Mesenchymal stem cell (in vitro differentiated cells and primary cell): ENCODE data around the gene AKR7A2.
A peak's percentile ranks its signal among the peaks of the same experiment; 100 is the strongest.

ENCODE experiments used
- DNase-seq: peaks from one replicate; pipeline ENCODE4 v3.0.0-alpha.2; 2013
- H2AFZ ChIP-seq: one replicate; pipeline ENCODE4 v1.6.1; 2013; ENCODE audit warnings: low read depth, mild to moderate bottlenecking, control low read depth, inconsistent platforms, low read length, moderate library complexity
- H2AK5ac ChIP-seq: 2 replicates; pipeline ENCODE4 v1.6.1; 2013; ENCODE audit warnings: low read length, moderate library complexity, mild to moderate bottlenecking, inconsistent platforms; ENCODE audit not compliant: severe bottlenecking
- H2BK120ac ChIP-seq: one replicate; pipeline ENCODE4 v1.6.1; 2013; ENCODE audit warnings: low read depth, mild to moderate bottlenecking, inconsistent platforms, low read length, moderate library complexity
- H2BK12ac ChIP-seq, 2 experiments: one replicate each; pipeline ENCODE4 v1.6.1; 2013; ENCODE audit warnings: inconsistent platforms in 2 of 2, low read length in 2 of 2, mild to moderate bottlenecking in 2 of 2, moderate library complexity in 2 of 2, control low read depth in 1 of 2
- H2BK15ac ChIP-seq: one replicate; pipeline ENCODE4 v1.6.1; 2013; ENCODE audit warnings: mild to moderate bottlenecking, low read depth, inconsistent platforms; ENCODE audit not compliant: poor library complexity, severe bottlenecking
- H2BK5ac ChIP-seq: 2 replicates; pipeline ENCODE4 v1.6.1; 2013; ENCODE audit warnings: low read depth, mild to moderate bottlenecking, low read length, control low read depth, inconsistent platforms; ENCODE audit not compliant: poor library complexity, severe bottlenecking
- H3K14ac ChIP-seq, 2 experiments: one replicate each; pipeline ENCODE4 v1.6.1; 2013; ENCODE audit warnings: inconsistent platforms in 2 of 2, low read length in 2 of 2, control low read depth in 1 of 2, mild to moderate bottlenecking in 1 of 2, moderate library complexity in 1 of 2
- H3K18ac ChIP-seq, 2 experiments: one replicate each; pipeline ENCODE4 v1.6.1; 2013; ENCODE audit warnings: inconsistent platforms in 2 of 2, low read length in 2 of 2, control low read depth in 1 of 2, low read depth in 1 of 2, mild to moderate bottlenecking in 1 of 2
- H3K23ac ChIP-seq, 2 experiments: one replicate each; pipeline ENCODE4 v1.6.1; 2013; ENCODE audit warnings: inconsistent platforms in 2 of 2, low read length in 2 of 2, mild to moderate bottlenecking in 2 of 2, moderate library complexity in 2 of 2, control low read depth in 1 of 2
- H3K27ac ChIP-seq: 2 replicates; pipeline ENCODE4 v1.5.1; 2013; ENCODE audit warnings: mild to moderate bottlenecking, moderate library complexity, low read length, control low read depth, inconsistent platforms; ENCODE audit not compliant: poor library complexity, severe bottlenecking
- H3K27me3 ChIP-seq, 2 experiments: 2 replicates each; pipeline versions ENCODE4 v1.6.1 to v1.7.0; 2013; ENCODE audit warnings: low read length in 2 of 2, mild to moderate bottlenecking in 2 of 2, moderate library complexity in 2 of 2, control low read depth in 1 of 2, inconsistent platforms in 1 of 2; ENCODE audit not compliant: control insufficient read depth in 1 of 2, insufficient read depth in 1 of 2
- H3K36me3 ChIP-seq, 2 experiments: 2 replicates each; pipeline versions ENCODE4 v1.6.1 to v1.7.0; 2013; ENCODE audit warnings: low read length in 2 of 2, control low read depth in 1 of 2, inconsistent platforms in 1 of 2, low read depth in 1 of 2, mild to moderate bottlenecking in 1 of 2; ENCODE audit not compliant: insufficient read depth in 2 of 2, control insufficient read depth in 1 of 2
- H3K4ac ChIP-seq, 2 experiments: one replicate each; pipeline ENCODE4 v1.6.1; 2013; ENCODE audit warnings: inconsistent platforms in 2 of 2, low read length in 2 of 2, mild to moderate bottlenecking in 2 of 2, moderate library complexity in 2 of 2, control low read depth in 1 of 2, low read depth in 1 of 2
- H3K4me1 ChIP-seq: 2 replicates; pipeline ENCODE4 v1.6.1; 2013; ENCODE audit warnings: low read depth, low read length, control low read depth; ENCODE audit not compliant: control insufficient read depth, insufficient read depth
- H3K4me2 ChIP-seq: 2 replicates; pipeline ENCODE4 v1.6.1; 2013; ENCODE audit warnings: low read length, mild to moderate bottlenecking, inconsistent platforms; ENCODE audit not compliant: poor library complexity, severe bottlenecking
- H3K4me3 ChIP-seq, 2 experiments: 2 replicates each; pipeline versions ENCODE4 v1.5.1 to v1.7.0; 2013; ENCODE audit warnings: low read length in 2 of 2, mild to moderate bottlenecking in 2 of 2, control low read depth in 1 of 2, low read depth in 1 of 2; ENCODE audit not compliant: insufficient read depth in 1 of 2
- H3K79me1 ChIP-seq: replicated peaks from 2 replicates; pipeline ENCODE4 v1.6.1; 2013; ENCODE audit warnings: mild to moderate bottlenecking, control low read depth, low read length, inconsistent platforms; ENCODE audit not compliant: poor library complexity, severe bottlenecking
- H3K9ac ChIP-seq: 2 replicates; pipeline ENCODE4 v1.7.0; 2013; ENCODE audit warnings: mild to moderate bottlenecking, low read length, moderate library complexity
- H3K9me3 ChIP-seq: 2 replicates; pipeline ENCODE4 v1.7.0; 2013; ENCODE audit warnings: mild to moderate bottlenecking, low read length; ENCODE audit not compliant: control insufficient read depth
- H4K8ac ChIP-seq: one replicate; pipeline ENCODE4 v1.6.1; 2013; ENCODE audit warnings: inconsistent platforms, mild to moderate bottlenecking, low read length, moderate library complexity
- H4K91ac ChIP-seq: one replicate; pipeline ENCODE4 v1.6.1; 2013; ENCODE audit warnings: mild to moderate bottlenecking, low read length, inconsistent platforms
- WGBS: methylation state at CpG from one replicate; pipeline ENCODE4 v1.1.7; 2013; ENCODE audit warnings: mixed read lengths; 5-methylcytosine and 5-hydroxymethylcytosine counted together

Gene AKR7A2

GRCh38 chr1:19262047-19262446 is 49.9 kb downstream of the AKR7A2 start:
- H3K4me2 ChIP-seq: no peak overlapping the region
- 97% methylated on average over 5 of the region's 5 CpGs for WGBS
- no peak overlapping the region for H2BK15ac ChIP-seq
- no peaks in the 10 kb centered on the region for H3K27me3 ChIP-seq
- no peak overlapping the region for H4K8ac ChIP-seq
- no peak overlapping the region for H3K23ac ChIP-seq
- H3K18ac ChIP-seq: no peak overlapping the region
- no peak overlapping the region for H3K4ac ChIP-seq
- no peaks in the 10 kb centered on the region for H3K9me3 ChIP-seq
- no peak overlapping the region for H2BK12ac ChIP-seq
- no peak overlapping the region for H2AK5ac ChIP-seq
- H3K27ac ChIP-seq: no peak overlapping the region
- no peak overlapping the region for H3K14ac ChIP-seq
- no peak overlapping the region for H2BK120ac ChIP-seq
- H4K91ac ChIP-seq: no peak overlapping the region
- H3K4me1 ChIP-seq: peaks cover 7% of the 10 kb centered on the region
- H3K79me1 ChIP-seq: peaks cover 8% of the 10 kb centered on the region
- no peak overlapping the region for H3K9ac ChIP-seq
- H3K36me3 ChIP-seq: peaks cover 37 to 38% of the 10 kb centered on the region in 2 experiments
- no peak for DNase-seq
- no peak overlapping the region for H2BK5ac ChIP-seq
- no peak overlapping the region for H3K4me3 ChIP-seq
- no peak overlapping the region for H2AFZ ChIP-seq

DNA sequence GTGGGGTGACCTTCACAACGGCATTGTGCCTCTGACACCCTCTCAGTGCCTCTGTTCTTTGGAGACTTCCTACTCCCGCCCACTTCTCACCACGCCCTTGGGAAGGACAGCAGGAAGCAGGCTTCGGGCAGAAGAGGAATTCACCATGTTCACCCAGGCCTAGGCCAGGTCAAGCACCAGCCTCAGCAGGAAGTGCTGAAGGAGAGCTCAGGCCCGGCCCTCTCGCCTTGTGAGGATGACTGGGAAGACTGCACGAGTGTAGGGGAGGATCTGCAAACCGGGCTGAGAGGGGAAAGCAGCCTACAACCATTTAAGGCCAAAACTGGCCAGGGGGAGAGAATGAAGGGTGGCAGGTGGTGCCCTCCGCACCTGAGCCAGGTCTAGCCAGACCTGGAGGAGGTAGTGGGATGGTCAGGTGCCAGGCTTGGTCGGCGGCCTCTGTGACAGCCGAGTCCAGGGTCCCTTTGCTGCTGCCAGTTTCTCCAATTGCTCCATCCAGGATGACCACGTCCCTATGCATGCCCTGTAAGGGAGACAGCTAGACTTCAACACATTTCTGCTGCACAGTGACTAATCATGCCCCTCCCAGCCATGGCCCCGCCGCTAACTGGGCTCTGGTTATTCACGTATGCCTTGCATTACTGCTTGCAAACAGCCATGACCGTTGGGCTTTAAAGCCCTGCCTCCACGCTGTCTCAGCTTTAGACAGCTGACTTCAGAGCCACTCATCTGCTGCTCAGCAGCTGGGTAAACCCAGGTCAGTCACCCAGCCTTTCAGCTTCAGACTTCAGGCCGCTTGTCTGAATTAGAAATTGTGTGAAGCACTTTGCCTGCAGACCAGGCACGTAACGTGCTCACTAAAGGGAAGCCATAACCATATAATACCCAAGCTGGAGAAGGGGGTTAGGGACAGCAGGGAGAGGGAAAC is 51.5 kb downstream of the AKR7A2 start:
- Histone ChIP-seq H2AK5ac (no peak overlapping the region), H3K4me2 (no peak overlapping the region), H3K4me3 (peak overlapping the region in 1 of 2 experiments; percentile 14), H2BK5ac (no peak overlapping the region), H2BK12ac (no peak overlapping the region), H3K18ac (no peak overlapping the region), H3K79me1 (peaks cover 22% of the 10 kb centered on the region), H3K23ac (no peak overlapping the region), H4K8ac (no peak overlapping the region), H3K36me3 (peaks cover 47 to 53% of the 10 kb centered on the region in 2 experiments), H3K27me3 (no peaks in the 10 kb centered on the region), H3K9ac (peak overlapping the region; percentile 56), H3K4me1 (peaks cover 7% of the 10 kb centered on the region), H3K14ac (no peak overlapping the region), H4K91ac (no peak overlapping the region), H2BK120ac (no peak overlapping the region), H3K27ac (peak overlapping the region; percentile 63), H2AFZ (no peak overlapping the region), H3K9me3 (no peaks in the 10 kb centered on the region), H3K4ac (no peak overlapping the region), H2BK15ac (no peak overlapping the region)
- peak; percentile 62 for DNase-seq
- 84% methylated on average over 20 of the region's 21 CpGs for WGBS

DNA sequence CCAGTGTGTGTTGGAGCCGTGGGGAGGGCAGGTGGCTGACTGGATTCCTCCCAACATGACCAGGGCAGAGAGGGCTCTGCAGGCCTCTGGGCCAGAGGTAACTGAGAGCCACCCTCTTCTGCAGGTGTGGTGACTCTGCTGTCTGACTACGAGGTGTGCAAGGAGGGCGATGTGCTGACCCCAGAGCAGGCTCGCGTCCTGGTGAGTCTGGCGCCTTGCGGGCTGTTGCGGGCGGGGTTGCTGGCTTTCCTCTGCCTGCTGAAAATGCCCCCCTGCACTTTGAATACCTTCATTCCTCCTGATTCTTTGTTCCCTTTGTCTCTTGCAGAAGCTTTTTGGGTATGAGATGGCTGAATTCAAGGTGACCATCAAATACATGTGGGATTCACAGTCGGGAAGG is 53.6 kb downstream of the AKR7A2 start:
- H2BK5ac ChIP-seq: no peak overlapping the region
- H3K9ac ChIP-seq: no peak overlapping the region
- no peak for DNase-seq
- H2BK120ac ChIP-seq: no peak overlapping the region
- whole genome bisulfite sequencing: 97% methylated on average over 8 of the region's 10 CpGs
- H3K79me1 ChIP-seq: peaks cover 28% of the 10 kb centered on the region
- no peak overlapping the region for H4K8ac ChIP-seq
- H3K18ac ChIP-seq: no peak overlapping the region
- no peak overlapping the region for H2AFZ ChIP-seq
- no peak overlapping the region for H3K4me3 ChIP-seq
- peaks cover 54 to 58% of the 10 kb centered on the region in 2 experiments for H3K36me3 ChIP-seq
- no peaks in the 10 kb centered on the region for H3K9me3 ChIP-seq
- H4K91ac ChIP-seq: no peak overlapping the region
- no peak overlapping the region for H3K4me2 ChIP-seq
- H3K4ac ChIP-seq: no peak overlapping the region
- no peak overlapping the region for H2BK15ac ChIP-seq
- no peak overlapping the region for H2BK12ac ChIP-seq
- no peaks in the 10 kb centered on the region for H3K27me3 ChIP-seq
- no peak overlapping the region for H3K27ac ChIP-seq
- H3K14ac ChIP-seq: no peak overlapping the region
- peaks cover 14% of the 10 kb centered on the region for H3K4me1 ChIP-seq
- no peak overlapping the region for H3K23ac ChIP-seq
- H2AK5ac ChIP-seq: no peak overlapping the region

- H3K79me1 ChIP-seq: peaks cover 28% of the 10 kb centered on the region
- peaks cover 21% of the 10 kb centered on the region for H3K4me1 ChIP-seq
- WGBS: 86% methylated on average over 15 of the region's 15 CpGs
- H2BK5ac ChIP-seq: no peak overlapping the region
- no peak overlapping the region for H3K27ac ChIP-seq
- H3K18ac ChIP-seq: no peak overlapping the region
- no peak overlapping the region for H3K14ac ChIP-seq
- no peak overlapping the region for H2AFZ ChIP-seq
- H3K4me2 ChIP-seq: no peak overlapping the region
- no peaks in the 10 kb centered on the region for H3K9me3 ChIP-seq
- H3K36me3 ChIP-seq: peaks cover 54 to 58% of the 10 kb centered on the region in 2 experiments
- no peak overlapping the region for H3K4ac ChIP-seq
- no peak overlapping the region for H3K4me3 ChIP-seq
- H4K8ac ChIP-seq: no peak overlapping the region
- H2AK5ac ChIP-seq: no peak overlapping the region
- no peak overlapping the region for H2BK15ac ChIP-seq
- H2BK12ac ChIP-seq: no peak overlapping the region
- no peak overlapping the region for H2BK120ac ChIP-seq
- no peaks in the 10 kb centered on the region for H3K27me3 ChIP-seq
- no peak for DNase-seq
- no peak overlapping the region for H4K91ac ChIP-seq
- peak overlapping the region; percentile 14 for H3K9ac ChIP-seq
- no peak overlapping the region for H3K23ac ChIP-seq
Measured at GRCh38 chr1:19257178-19257914, 54.6 kb downstream of the AKR7A2 start.
